HEK293 (cell line): ENCODE results near the gene NDE1.

Source experiments
- GLI4 ChIP-seq: fragments of 450-650 bp; formaldehyde crosslinking; IDR thresholded peaks from 2 replicates; pipeline ENCODE4 v1.5.1; 2016; ENCODE audit warnings: missing biosample characterization, missing genetic modification characterization
- ZNF571 ChIP-seq: fragments of 450-650 bp; formaldehyde crosslinking; IDR thresholded peaks from 2 replicates; pipeline ENCODE4 v1.5.0; 2017; ENCODE audit warnings: missing biosample characterization, missing genetic modification characterization
- TF ChIP-seq, protein P1 (sequence below): fragments of 450-650 bp; formaldehyde crosslinking; IDR thresholded peaks from 2 replicates; pipeline ENCODE4 v1.5.1; 2016; ENCODE audit warnings: missing biosample characterization, missing genetic modification characterization

DNA sequence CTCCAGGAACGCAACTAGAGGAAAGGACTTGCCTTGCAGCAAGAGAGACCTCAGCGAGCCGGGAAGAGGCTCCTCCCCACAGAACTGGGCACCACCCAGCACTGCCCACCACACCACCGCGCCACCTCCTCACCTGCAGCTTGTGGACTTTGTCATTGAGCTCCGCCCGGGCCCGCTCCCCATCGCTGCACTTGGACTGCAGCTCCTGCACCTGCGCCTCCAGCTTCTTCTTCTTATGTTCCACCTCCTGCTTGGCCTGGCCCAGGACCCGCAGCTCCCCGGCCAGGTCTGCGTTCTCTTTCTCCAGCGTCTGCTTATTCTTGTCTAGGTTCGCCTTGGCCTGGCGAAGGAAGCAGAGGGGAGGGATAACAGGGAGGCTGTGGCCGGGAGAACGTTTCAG is 76.7 kb downstream of the NDE1 start:
- TF ChIP-seq ZNF571, result no peak
- TF ChIP-seq, protein P1, sequence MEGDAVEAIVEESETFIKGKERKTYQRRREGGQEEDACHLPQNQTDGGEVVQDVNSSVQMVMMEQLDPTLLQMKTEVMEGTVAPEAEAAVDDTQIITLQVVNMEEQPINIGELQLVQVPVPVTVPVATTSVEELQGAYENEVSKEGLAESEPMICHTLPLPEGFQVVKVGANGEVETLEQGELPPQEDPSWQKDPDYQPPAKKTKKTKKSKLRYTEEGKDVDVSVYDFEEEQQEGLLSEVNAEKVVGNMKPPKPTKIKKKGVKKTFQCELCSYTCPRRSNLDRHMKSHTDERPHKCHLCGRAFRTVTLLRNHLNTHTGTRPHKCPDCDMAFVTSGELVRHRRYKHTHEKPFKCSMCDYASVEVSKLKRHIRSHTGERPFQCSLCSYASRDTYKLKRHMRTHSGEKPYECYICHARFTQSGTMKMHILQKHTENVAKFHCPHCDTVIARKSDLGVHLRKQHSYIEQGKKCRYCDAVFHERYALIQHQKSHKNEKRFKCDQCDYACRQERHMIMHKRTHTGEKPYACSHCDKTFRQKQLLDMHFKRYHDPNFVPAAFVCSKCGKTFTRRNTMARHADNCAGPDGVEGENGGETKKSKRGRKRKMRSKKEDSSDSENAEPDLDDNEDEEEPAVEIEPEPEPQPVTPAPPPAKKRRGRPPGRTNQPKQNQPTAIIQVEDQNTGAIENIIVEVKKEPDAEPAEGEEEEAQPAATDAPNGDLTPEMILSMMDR (tag by site-specific recombination), result no peak
- no peak for TF ChIP-seq GLI4
